ENCODE data around the gene MCTP1. TPM values are rescaled to one million over a fixed set of nuclear protein-coding genes. Genes with fewer than 3 reads are reported as not detected.
"Not testable (repeated sequence)": the region's sequence is repeated elsewhere in the genome, so short reads cannot be mapped to it uniquely, and the experiment has no call there.

Gene MCTP1
- polyA plus RNA-seq, 12 donors: 6.1 to 17.2 (median 10.6) TPM; not detected in 1

DNA sequence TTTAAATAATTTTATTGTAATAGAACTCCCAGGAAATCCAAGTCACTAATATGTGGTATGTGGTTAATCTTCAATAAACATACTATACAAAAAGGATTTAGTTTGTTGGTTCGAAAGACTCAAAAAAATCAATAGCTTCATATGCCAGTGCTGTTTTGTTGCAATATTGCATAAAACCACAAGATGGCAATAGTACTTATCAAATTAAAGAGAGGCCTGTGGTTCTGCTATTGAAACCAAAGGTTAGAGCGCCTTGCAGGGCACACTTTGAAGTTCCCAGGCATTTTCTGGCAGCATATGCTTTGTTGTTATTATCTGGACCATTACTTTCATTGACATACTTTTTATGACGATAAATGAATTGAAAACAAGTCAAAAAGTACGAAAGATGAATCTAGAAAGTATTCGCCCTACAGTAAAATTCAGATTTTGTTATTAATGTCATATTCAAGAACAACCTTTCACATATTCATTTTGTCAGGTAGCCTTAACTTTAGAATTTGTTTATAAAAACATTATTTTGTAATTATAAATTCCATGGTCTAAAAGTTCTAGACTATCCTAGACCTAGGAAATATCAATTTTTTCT is 316.3 kb downstream of the MCTP1 start:
- peak; percentile 40 for DNase-seq

- no peak for DNase-seq
These were observed 317.4 kb downstream of the MCTP1 start for GRCh38 chr5:94967525-94967924.

- not testable (repeated sequence) for DNase-seq
These were observed 325.6 kb downstream of the MCTP1 start for GRCh38 chr5:94959279-94959678.

DNA sequence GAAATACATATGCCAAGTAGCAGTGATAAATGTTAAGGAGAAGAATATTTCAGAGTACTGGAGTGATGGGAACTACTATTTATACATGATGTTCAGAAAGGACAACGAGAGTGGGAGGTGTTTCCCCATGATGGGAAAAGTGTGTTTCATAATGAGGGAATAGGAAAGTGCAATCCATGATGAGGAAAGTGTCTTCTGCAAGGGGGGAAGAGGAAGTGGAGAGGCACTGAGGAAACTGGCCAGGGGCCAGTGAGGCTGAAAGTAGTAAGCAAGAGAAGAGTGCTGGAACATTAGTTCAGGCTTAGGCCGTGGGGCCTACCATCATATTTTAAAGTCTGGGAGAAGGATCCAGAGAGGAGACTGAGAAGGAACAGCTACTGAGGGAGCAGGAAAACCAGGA is 339.2 kb downstream of the MCTP1 start:
- no peak for DNase-seq

DNA sequence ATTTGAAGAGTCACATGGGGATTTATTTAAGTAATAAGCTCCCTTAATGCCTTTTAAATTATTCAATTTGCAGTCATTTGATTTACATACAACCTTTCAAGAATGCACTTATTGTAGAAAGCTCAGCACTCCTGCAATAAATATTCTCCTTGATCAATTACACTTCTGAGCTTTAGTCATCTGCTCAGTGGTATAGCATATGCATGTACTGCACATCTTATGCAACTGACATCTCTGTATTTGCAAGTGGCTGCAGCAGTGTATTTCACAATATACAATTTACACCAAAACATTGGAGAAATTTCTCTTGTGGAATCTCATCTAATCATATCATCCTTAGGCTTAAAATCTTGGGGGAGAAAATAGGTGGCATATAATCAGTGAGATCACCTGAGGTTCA is 340.7 kb downstream of the MCTP1 start:
- no peak for DNase-seq

- DNase-seq: no peak
These were observed 343.7 kb downstream of the MCTP1 start for GRCh38 chr5:94941122-94941755.

DNA sequence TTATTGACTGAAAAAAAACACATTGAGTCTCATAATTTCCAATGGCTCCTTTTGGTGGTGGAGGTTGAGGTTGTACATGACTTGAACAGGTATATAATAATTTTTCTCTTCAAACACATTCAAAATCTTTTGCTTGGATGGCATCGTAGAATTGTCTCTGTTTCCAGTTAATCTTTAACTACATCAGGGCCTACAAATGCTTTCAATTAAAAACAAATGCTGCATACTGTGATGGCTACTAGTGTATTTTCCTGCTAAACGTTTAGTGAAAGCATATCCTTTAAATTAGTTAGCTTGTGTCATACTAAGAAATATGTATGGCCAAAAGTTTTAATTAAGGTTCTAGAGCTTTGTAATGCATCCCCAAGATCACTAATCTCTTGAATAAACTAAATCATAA is 352.6 kb downstream of the MCTP1 start:
- DNase-seq: no peak

DNA sequence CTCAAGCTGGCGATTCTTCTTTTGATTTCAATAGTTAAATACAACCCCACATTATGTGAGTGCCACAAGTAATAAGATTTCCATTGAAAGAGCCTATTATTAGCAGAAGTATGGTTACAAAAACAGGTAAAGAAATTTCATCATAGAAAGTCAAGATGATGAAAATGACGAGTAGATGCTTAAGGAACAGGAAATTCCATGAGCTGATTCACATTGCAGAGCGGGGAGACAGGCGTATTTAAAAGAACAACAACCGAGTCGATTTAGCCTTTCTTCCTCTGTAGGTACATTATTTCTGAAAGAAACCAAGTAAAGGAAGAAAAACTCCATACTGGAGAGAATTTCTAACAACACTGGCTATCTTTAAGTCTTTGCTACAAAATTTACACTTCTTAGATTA is 356.0 kb downstream of the MCTP1 start:
- no peak for DNase-seq

DNA sequence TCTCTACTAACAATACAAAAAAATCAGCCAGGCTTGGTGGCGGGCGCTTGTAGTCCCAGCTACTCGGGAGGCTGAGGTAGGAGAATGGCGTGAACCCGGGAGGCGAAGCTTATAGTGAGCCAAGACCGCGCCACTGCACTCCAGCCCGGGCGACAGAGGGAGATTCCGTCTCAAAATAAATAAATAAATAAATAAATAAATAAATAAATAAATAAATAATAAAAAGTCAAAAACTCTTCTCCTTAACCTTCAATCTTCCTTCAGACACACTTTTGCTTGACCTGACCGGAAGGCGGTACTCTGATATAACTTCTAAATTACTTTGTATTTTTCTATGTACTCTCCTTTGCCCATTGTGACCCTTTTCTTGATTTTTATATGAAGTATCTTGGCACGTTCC is 364.3 kb downstream of the MCTP1 start:
- no peak for DNase-seq

DNA sequence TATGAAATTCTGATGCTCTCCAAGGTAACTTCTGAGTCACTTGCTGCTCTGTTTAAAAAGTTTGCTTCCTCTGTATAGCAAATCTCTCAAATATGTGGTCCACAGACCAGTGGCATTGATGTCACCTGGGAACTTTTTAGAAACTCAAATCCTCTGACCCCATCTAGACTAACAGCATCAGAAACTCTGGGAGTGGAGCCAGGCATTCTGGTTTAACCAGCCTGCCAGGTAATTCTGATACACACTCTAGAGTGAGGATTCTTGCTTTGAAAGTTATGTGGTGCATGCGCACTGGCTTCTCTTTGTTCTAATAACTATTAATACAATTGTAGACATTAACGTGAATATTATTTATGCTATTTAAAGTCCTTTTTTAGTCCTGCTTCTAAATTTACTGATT is 368.3 kb downstream of the MCTP1 start:
- no peak for DNase-seq

DNA sequence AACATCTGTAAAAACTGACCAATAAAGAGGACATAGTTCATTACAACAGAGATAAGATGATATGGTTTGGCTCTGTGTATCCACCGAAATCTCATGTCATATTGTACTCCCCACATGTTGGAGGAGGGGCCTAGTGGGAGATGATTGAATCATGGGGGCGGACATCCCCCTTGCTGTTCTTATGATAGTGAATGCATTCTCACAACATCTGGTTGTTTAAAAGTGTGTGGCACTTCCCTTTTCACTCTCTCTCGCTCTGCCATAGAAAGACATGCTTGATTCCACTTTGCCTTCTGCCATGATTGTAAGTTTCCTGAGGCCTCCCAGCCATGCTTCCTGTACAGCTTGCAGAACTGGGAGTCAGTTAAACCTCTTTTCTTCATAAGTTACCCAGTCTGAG is 373.6 kb downstream of the MCTP1 start:
- no peak for DNase-seq

DNA sequence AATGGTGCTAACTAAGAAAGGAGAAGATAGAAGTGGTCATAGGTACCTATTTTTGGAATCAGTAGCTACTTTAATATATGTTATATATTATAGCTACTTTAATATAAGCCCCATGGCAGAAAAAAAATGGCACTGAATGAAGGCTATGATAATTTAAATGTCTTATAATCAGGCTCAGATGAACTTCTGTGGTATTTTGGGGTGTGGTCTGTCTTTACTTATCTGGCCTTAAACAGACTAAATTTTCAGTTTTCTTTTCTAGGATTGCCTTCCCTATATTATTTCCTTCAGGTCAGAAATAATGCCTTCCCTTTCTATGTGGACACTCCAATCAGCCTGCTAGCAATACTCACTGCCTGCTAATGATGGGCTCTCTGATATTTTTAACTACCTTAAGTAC is 374.2 kb downstream of the MCTP1 start:
- no peak for DNase-seq

GRCh38 chr5:94908889-94909480 is 375.9 kb downstream of the MCTP1 start:
- peak; percentile 11 for DNase-seq

DNA sequence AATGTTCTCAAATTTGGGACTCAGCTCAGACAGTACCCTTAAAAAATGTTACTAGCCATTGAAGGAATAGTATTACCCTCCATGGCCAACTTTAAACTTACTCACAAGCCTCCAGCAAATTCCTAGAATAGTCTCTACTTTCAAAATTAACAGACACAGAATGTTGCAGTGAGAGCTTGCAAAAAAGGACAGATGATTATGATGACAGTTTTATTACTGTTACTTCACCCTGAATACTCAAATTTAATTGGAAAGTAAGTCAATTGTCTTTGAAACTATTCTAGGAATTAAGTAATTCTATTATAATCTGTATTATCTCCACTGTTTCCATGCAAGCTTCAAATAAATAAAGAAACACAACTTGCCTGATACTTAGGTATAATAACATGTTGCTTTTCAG is 378.1 kb downstream of the MCTP1 start:
- no peak for DNase-seq

DNA sequence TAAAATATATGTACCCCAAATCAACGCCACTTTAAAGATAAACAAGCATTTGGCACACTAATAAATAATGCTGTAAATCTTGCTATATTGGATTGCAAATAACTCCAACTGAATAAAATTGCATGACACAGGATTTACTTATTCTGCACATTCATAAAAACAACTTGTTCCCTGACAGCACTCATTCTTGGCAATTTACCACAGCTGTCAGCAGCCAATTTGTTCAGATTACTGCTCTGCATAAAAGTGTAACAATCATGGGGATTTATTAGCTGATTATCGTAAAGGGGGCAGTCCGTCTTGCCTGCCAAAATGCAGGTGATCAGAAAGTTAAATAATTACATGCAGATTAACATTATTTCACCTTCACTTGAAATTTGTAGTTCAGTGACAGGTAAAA is 381.2 kb downstream of the MCTP1 start:
- DNase-seq: no peak

- no peak for DNase-seq
These were observed 383.5 kb downstream of the MCTP1 start for GRCh38 chr5:94901191-94901979.

DNA sequence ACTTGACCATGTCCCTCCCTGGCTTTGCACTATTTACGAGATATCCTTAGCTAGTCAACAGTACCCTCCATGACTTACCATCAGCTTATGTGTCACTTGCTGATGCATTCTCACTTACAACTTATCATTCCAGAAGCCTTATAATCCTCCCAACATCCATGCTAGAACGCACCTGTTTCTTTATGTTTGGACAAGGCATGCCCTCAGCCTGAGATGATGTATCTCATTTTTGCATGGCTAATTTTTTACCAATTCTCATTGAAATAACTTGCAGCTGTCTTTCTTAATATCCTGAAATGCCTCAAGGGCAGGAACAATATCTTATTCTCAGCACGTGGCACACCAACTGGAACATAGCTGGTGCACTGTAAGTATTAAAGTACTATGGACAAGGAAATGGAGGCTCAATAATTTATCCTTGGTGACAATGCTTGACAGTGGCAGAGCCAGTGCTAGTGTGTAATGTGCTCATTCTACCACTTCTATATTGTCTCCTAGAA is 384.8 kb downstream of the MCTP1 start:
- DNase-seq: no peak

DNA sequence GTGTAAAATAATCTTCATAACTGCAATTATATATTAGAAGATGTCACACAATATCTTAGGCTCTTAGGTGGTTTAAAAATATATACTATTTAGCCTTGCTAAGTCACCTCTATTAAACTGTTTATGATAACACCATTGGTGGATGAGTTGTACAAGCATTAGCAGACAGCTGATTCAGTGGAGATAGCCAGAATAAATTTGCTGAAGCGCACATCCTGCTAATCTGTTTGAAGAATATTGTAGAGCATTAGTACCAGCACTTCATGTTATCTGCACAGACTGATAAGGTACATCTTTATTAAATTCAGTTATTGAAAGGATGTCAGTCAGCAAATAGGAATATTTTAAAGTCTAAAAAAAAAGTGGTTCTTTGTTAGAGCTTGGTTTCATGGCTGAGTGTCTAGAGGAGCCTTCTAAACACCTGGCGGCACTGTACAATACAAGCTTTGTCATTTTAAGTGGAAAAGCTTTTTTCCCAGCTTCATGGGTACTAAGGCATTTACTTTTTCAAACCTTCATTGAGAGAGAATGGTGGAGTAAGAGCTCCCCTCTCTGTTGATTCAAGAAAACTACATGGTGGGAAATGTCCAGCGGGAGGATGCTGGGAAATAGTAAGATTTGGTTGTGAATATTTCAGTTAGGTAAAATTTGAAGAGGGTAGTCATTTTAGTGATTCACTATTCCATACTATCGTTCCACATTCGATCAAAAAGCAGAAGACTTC is 391.3 kb downstream of the MCTP1 start:
- no peak for DNase-seq

DNA sequence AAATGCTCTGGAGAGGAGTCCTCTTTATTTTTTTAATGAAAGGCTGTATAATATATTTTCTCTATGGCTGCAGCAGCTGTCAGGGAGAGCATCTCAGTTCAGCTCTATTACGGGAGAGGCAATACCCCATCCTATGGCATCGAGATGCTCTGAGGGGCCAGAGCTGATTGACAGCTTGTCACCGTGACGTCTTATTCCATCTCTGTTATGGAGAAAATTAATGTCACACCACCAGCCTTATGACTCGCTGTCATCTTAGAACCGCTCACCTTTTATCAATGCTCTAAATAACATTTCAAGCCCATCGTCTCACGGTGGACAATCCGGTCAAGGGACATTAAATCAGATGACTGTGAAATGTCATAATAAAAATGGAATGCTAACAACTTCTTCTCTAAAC is 392.9 kb downstream of the MCTP1 start:
- DNase-seq: no peak

- DNase-seq: no peak
These were observed 393.3 kb downstream of the MCTP1 start for GRCh38 chr5:94891565-94891964.

GRCh38 chr5:94890907-94891306 is 394.0 kb downstream of the MCTP1 start:
- no peak for DNase-seq

DNA sequence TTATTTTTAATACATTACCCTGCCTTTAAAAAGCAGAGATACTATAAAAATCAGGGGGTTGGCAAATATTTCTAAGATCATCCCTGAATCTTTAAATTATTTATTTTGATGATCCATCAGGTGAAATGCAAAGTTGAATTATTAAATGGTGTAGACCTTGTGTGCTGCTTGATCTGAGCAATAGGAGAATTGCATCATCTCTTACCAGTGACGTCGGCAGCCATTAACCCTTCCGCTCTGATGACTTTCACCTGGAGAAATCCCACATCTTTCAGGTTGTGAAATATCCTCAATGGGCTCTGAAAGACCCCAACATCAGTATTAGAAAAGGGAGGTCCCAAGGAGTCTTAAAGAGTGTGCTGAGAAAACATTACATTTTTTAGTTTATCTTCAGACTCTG is 396.2 kb downstream of the MCTP1 start:
- DNase-seq: no peak
